GM12875 (cell line): Measurements from ENCODE around the gene BSG.

ENCODE experiments used
- H3K4me3 ChIP-seq: one replicate; pipeline ENCODE4 v1.5.1; 2011; ENCODE audit warnings: low read depth, low read length, control low read depth
- CTCF ChIP-seq: IDR thresholded peaks from 2 replicates; pipeline ENCODE4 v1.5.1; 2011; ENCODE audit warnings: low read depth, mild to moderate bottlenecking, control low read depth, inconsistent platforms, low read length, moderate library complexity, borderline replicate concordance; ENCODE audit not compliant: insufficient read depth

BSG gene

GRCh38 chr19:574658-575526 is 2.5 kb downstream of the BSG start:
- H3K4me3 ChIP-seq = peak overlapping the region; percentile 8
- no peak for TF ChIP-seq CTCF

- H3K4me3 ChIP-seq = no peak overlapping the region
- TF ChIP-seq CTCF = no peak
Observed at GRCh38 chr19:575527-576506, 3.4 kb downstream of the BSG start.

GRCh38 chr19:576768-577438 is 4.5 kb downstream of the BSG start:
- H3K4me3 ChIP-seq = no peak overlapping the region
- no peak for TF ChIP-seq CTCF

- no peak for TF ChIP-seq CTCF
- H3K4me3 ChIP-seq = no peak overlapping the region
Observed at GRCh38 chr19:577439-578392, 5.3 kb downstream of the BSG start.

- no peak for TF ChIP-seq CTCF
- H3K4me3 ChIP-seq = no peak overlapping the region
Observed at GRCh38 chr19:579111-579841, 6.9 kb downstream of the BSG start.
